GM10248 (cell line): ENCODE measurements around the gene TET1.

Experiments used
- CTCF ChIA-PET: fragments of 300-600 bp; sonication (Branson Sonifier 250); formaldehyde crosslinking; extraction: SDS; loops from one replicate; lab custom pipeline; 2021; ENCODE audit warnings: antibody characterized with exemption; lab: Yijun Ruan, JAX
- POLR2A ChIA-PET: fragments of 350-650 bp; sonication (Branson Sonifier 250); formaldehyde crosslinking; extraction: SDS; loops from one replicate; lab custom pipeline; 2020; ENCODE audit warnings: antibody characterized with exemption; lab: Yijun Ruan, JAX
- DNase-seq: peaks from one replicate; pipeline ENCODE4 v3.0.0; 2012; ENCODE audit errors: extremely low spot score
- TF ChIP-seq, protein P1 (sequence below): IDR thresholded peaks from 2 replicates; pipeline ENCODE4 v1.5.1; 2012; ENCODE audit warnings: mild to moderate bottlenecking, low read depth; ENCODE audit errors: extremely low read depth, missing control alignments, control extremely low read depth

The TET1 gene

DNA sequence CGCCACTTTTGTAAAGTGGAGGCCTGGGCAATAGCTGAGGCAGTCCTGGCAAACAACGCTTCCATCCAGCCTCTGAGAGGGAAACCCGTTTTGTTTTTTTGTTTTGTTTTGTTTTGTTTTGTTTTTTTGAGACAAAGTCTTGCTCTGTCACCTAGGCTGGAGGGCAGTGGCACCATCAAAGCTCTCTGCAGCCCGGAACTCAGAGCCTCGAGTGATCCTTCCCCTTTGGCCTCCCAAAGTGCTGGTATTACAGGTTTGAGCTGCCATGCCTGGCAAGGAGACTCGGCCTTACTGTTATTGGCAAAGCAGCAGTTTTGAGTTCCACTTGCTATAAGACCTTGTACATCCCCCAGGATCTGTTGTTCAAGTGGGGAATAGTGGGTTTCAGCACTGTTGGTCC is 22.3 kb upstream of the TET1 start:
- POLR2A ChIA-PET = no interaction called here
- TF ChIP-seq, protein P1, sequence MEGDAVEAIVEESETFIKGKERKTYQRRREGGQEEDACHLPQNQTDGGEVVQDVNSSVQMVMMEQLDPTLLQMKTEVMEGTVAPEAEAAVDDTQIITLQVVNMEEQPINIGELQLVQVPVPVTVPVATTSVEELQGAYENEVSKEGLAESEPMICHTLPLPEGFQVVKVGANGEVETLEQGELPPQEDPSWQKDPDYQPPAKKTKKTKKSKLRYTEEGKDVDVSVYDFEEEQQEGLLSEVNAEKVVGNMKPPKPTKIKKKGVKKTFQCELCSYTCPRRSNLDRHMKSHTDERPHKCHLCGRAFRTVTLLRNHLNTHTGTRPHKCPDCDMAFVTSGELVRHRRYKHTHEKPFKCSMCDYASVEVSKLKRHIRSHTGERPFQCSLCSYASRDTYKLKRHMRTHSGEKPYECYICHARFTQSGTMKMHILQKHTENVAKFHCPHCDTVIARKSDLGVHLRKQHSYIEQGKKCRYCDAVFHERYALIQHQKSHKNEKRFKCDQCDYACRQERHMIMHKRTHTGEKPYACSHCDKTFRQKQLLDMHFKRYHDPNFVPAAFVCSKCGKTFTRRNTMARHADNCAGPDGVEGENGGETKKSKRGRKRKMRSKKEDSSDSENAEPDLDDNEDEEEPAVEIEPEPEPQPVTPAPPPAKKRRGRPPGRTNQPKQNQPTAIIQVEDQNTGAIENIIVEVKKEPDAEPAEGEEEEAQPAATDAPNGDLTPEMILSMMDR = no peak
- no peak for DNase-seq
- CTCF ChIA-PET = interaction anchor here (1.1 to 7.3 kb wide), 2 partner anchors 12 to 53 kb away, joined by 3 to 58 read pairs; no protein-coding TSS in a partner anchor

DNA sequence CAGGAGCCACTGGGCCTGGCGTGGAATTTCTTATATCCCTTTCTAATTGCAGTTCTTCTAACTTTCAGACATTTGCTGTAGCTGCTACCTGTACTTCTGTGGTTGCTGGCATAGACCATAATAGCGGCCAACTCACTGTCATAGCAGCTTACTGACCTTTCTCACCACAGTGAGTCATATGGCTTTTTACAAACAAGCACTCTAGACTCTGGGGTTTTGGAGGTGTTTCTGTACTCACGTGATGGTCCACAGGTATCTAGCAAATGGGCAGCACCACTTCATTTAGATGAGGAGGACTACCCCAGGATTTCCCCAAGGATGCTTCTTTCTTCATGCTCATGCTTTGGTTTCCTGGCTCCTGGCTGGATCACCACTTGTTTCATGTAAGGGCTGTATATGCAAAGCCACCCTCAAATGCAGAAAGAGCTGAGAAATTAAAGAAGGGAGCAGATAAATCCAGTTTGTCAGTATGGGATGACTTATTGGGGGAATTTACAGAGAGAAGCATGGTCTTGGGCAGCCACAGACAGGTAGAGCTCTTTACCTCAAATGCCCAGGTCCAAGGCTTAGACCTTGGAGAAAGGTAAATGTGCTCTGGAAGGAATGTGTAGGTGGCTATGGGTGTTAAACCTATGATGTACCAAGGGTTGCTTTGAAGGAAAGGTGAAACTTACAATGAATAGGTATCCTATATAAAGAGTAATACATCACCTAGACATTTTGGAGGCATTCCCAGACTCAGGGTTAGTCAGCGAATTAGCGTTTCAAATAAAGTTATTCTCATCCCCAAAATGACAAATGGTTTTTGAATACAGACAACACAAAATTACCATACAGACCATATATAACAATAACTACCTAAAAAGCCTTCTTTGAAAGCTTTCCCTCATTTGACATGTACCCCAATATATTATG is 16.9 kb upstream of the TET1 start:
- TF ChIP-seq, protein P1 = no peak
- ChIA-PET CTCF (interaction anchor here (1.3 kb wide), 1 partner anchor 20 kb away, joined by 3 read pairs; no protein-coding TSS in a partner anchor), POLR2A (interaction anchor here (0.6 kb wide), 1 partner anchor 20 kb away, joined by 4 read pairs; no protein-coding TSS in a partner anchor)
- no peak for DNase-seq

DNA sequence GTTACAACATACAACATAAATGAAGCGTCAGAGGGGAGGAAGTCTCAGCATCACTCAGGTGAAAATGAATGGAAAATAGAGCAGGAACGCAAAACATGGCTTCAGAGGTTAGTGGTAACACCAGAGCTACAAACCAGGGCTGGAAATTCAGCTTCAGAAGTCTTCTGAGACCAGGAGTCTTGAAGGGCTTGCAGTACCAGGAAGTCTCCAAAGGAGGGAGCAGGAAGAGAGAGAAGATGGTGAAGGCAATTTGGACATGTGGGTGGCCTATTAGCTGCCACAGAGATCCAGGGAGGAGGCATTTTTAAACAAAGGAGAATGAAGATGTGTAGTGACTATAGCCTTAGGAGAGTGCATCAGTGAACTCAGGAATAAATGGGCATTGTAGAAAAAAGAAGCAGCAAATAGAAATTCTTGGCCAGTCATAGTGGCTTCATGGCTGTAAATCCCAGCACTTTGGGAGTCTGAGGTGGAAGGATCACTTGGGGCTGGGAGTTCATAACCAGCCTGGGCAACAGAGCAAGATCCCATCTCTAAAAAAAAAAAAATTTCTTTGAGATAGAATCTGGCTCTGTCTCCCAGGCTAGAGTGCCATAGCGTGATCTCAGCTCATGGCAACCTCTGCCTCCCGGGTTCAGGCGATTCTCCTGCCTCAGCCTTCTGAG is 9.3 kb upstream of the TET1 start:
- DNase-seq = peak; percentile 74
- TF ChIP-seq, protein P1 = peak; percentile 73
- CTCF ChIA-PET = interaction anchor here (0.6 to 7.7 kb wide), 39 partner anchors 10 to 430 kb away, joined by 3 to 58 read pairs (median 3); partner anchors contain the start of gene TET1
- POLR2A ChIA-PET = interaction anchor here (0.5 kb wide), 1 partner anchor 159 kb away, joined by 6 read pairs; no protein-coding TSS in a partner anchor

DNA sequence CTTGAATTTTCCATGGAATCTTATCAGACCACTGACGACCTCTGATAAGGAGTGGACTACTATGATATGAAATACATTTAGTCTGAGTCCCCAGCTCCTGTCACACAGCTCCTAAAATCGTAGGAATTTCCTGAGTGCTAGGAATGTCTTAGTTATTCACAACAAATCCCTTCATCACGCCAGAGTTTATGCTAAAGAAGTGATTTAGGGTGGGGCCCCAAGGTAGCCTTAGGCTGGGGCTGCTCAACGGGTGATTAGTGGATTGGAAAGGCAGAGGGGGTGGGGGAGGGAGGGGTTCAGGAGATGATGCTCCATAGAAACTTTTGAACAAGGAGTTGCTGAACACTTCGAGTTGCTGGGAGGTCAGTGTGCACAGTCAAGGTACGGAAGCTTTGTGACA is 7.0 kb upstream of the TET1 start:
- TF ChIP-seq, protein P1 = no peak
- CTCF ChIA-PET = interaction anchor here (1.2 to 7.7 kb wide), 2 partner anchors 10 to 14 kb away, joined by 4 to 58 read pairs; no protein-coding TSS in a partner anchor
- POLR2A ChIA-PET = no interaction called here
- no peak for DNase-seq

DNA sequence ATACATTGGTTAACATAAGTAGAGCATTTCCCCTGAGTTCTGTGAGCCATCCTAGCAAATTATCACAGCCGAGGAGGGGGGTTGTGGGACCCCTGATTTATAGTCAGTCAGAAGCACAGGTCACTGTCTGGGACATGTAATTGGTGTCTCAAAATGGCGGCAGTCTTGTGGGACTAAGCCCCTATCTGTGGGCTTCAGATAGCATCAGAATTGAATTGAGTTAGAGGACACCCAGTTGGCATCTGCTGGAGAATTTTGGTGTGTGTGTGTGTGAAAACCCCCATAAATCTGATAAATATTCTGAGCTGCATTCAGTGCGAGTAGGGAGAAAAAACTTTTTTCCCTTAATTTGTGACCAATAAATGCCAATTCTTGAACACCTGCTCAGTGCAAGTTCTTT is 6.5 kb upstream of the TET1 start:
- DNase-seq = no peak
- TF ChIP-seq, protein P1 = no peak
- POLR2A ChIA-PET = no interaction called here
- CTCF ChIA-PET = interaction anchor here (1.2 to 7.7 kb wide), 2 partner anchors 9 to 15 kb away, joined by 4 to 58 read pairs; no protein-coding TSS in a partner anchor

DNA sequence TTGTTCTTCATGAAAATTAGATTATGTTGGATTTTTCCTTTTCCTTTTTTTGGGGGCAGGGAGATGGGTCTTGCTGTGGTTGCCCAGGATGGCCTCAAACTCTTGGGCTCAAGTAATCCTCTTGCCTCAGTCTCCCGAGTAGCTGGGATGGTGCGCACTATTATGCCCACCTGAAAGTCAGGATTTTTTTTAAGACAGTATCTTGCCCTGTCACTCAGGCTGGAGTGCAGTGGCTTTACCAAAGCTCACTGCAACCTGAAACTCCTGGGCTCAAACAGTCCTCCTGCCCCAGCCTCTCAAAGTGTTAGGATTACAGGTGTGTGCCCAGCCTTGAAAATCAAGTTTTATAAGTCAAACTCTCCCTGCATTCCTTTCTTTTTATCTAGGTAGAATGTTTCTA is 1.7 kb upstream of the TET1 start:
- TF ChIP-seq, protein P1 = no peak
- no peak for DNase-seq
- CTCF ChIA-PET = interaction anchor here (1.5 kb wide), 1 partner anchor 17 kb away, joined by 3 read pairs; no protein-coding TSS in a partner anchor
- POLR2A ChIA-PET = no interaction called here
